Measurements from ENCODE around the gene TUBGCP3.

GRCh38 chr13:112526146-112526853 lies 61.7 kb downstream of the TUBGCP3 start:
- no peak for TF ChIP-seq CTCF (IDR thresholded peaks at IDR 0.05; ENCODE audit: low read length)
- TF ChIP-seq EZH2 (IDR thresholded peaks at IDR 0.05; ENCODE audit: borderline replicate concordance, low read length) = no peak

Measured in OCI-LY1 (cell line).